Lower leg skin (tissue), 4 donors: ENCODE data around the gene SLC66A1. TPM values are rescaled to one million over a fixed set of nuclear protein-coding genes. Genes with fewer than 3 reads are reported as not detected.

Experiments used
- DNase-seq, 2 donors: peaks; one replicate each; pipeline ENCODE4 v3.0.0-alpha.2; 2019; ENCODE audit warnings: low spot score in 2 of 2
- H3K4me3 ChIP-seq: fragments of 200-600 bp; sonication (generic); 2 replicates; pipeline ENCODE4 v1.5.1; 2017; ENCODE audit warnings: mild to moderate bottlenecking, low read depth; ENCODE audit not compliant: poor library complexity, severe bottlenecking
- CTCF ChIP-seq, 3 donors: fragments of 450-650 bp; IDR thresholded peaks; one replicate each; pipeline ENCODE4 v1.5.1; 2016; ENCODE audit warnings: antibody characterized with exemption in 3 of 3, mild to moderate bottlenecking in 3 of 3, moderate library complexity in 2 of 3
- POLR2A ChIP-seq, 2 donors: fragments of 450-650 bp; IDR thresholded peaks; one replicate each; pipeline ENCODE4 v1.6.1; 2016 to 2017; ENCODE audit warnings: antibody characterized with exemption in 2 of 2, mild to moderate bottlenecking in 1 of 2, moderate library complexity in 1 of 2
- WGBS, 2 donors: methylation state at CpG; one replicate each; pipeline ENCODE4 v1.1.5; 2018; 5-methylcytosine and 5-hydroxymethylcytosine counted together
- intact Hi-C: fragments of 100-400 bp; cut with DNase I; formaldehyde crosslinking; loops from one replicate; pipeline ENCODE4 v1.15.0; 2023; ENCODE audit warnings: low total_unique reads
- total RNA-seq, 4 donors: library from RNA; depleted of rRNA; stranded (reverse); fragments of >200 nt; gene quantifications; one replicate each; pipeline ENCODE4 v1.1.0, GENCODE V29; 2016

The SLC66A1 gene
- total RNA-seq, 4 donors from 2014 or later = 17.9 to 22.4 (median 19.5) TPM

DNA sequence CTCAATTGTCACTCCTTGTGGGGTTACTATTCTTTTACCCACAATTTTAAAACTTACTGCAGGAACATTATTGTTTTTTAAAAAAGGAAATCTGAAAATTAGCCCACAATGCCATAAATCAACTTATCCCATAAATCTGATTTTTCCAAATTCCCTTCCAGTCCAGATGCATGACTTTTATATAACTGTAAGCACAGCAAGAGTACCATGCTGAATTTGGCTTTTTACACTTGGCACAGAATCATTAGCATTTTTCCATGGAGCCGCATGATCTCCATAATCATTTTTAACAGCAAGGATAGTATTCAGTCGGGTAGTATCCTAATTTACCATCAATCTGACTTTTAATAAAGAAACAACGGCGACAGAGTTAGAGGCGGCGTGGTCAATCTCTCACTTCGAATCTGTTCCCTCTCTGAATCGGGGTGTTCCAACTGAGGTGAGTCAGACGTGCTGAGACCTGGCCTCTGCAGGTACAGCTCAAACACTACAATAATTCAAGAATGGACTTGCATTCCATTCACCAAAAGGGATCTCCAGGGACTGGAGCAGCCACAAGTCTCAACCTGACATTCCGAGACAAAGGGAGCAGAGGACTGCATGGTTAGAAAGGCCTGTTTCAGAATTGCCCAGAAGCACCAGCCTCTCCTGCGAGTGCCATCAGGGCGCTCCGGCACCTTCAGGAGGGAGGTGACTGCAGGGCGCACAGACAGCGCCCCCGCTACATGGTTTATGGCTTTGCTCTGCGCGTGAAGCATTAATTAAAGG, 48.9 kb downstream of the SLC66A1 start:
- TF ChIP-seq CTCF (IDR thresholded peaks at IDR 0.05) (no peak), POLR2A (IDR thresholded peaks at IDR 0.05) (no peak)
- intact Hi-C loops = no loop called here
- no peak overlapping the region for H3K4me3 ChIP-seq
- no peak for DNase-seq
- 42 to 51% methylated on average over 18 of the region's 18 CpGs for WGBS, 2 donors

DNA sequence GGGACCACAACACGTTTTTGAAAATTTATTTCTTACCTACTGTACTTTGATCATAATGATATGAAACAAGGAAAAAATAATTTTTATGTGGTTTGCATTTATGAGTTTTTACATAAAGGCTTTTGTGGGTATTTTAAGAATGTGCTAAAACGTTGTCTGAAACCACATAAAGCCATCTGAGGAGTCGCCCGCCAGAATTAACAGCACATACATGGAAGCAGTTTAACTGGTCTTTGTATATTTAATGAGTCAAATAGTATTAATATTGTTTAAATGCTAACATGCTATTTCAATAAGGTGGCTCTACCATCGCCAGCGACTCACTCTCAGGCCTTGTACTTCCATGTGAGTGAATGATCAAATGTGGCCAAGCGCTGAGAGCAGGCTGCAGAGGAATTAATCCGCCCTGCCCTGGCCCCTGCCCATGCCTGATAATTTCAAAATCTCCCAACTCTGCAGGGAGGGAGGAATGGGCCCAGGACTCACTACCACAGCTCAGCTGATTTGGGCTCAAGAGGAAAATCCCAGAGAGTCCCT, 49.6 kb downstream of the SLC66A1 start:
- 36 to 37% methylated on average over 8 of the region's 8 CpGs for WGBS, 2 donors
- no peak for TF ChIP-seq CTCF (IDR thresholded peaks at IDR 0.05)
- TF ChIP-seq POLR2A (IDR thresholded peaks at IDR 0.05) = no peak
- intact Hi-C loops = no loop called here
- no peak overlapping the region for H3K4me3 ChIP-seq
- no peak for DNase-seq

DNA sequence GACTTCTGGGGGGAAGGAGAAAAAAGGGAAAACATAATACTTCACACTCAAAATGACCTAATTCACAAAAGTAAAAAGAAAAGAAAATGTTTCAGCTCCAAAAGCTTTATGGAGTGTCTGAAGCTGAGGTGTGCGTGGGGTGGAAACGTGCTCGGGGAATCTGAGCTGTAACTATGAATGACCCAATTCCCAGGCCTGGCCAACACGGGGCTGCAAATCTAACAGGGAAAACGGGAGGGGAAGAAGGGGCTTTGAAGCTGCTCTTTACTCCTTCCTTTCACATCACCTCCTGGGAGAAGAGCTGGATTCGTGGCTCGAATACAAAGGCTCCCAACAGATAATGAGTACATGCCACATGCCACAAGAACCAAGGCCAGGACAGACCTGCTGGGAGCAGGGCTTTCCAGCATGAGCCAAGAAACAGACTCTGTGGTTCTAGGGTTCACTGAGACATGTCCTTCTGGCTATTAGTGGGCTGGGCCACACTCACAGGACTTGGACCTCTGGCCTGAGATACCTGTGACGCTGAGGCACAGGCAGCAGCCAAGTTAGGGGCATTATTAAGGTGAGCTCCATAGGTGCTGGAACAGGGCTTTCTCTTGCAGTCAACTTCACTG, 51.5 kb downstream of the SLC66A1 start:
- H3K4me3 ChIP-seq = no peak overlapping the region
- WGBS, 2 donors = 54 to 56% methylated on average over 8 of the region's 8 CpGs
- intact Hi-C loops = no loop called here
- TF ChIP-seq POLR2A (IDR thresholded peaks at IDR 0.05) = no peak
- TF ChIP-seq CTCF (IDR thresholded peaks at IDR 0.05) = no peak
- DNase-seq = no peak

DNA sequence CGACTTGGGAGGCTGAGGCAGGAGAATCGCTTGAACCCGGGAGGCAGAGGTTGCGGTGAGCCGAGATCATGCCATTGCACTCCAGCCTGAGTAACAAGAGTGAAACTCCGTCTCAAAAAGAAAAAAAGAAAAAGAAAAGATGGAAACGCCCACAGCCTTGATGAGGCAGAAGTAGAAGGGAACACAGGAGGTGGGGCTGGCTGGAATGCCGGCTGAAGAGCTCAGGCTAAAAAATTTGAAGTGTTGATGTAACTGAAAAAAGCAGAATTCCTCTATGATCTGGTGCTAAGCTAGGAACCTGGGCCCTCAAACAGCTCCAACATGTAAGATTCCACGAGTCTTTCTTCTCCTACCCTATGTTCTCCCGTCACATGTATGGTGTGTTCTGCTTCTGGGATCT, 53.6 kb downstream of the SLC66A1 start:
- no peak for DNase-seq
- 50 to 63% methylated on average over 10 of the region's 10 CpGs for whole genome bisulfite sequencing, 2 donors
- intact Hi-C loops = no loop called here
- no peak overlapping the region for H3K4me3 ChIP-seq
- TF ChIP-seq POLR2A (IDR thresholded peaks at IDR 0.05) (no peak), CTCF (IDR thresholded peaks at IDR 0.05) (no peak)

DNA sequence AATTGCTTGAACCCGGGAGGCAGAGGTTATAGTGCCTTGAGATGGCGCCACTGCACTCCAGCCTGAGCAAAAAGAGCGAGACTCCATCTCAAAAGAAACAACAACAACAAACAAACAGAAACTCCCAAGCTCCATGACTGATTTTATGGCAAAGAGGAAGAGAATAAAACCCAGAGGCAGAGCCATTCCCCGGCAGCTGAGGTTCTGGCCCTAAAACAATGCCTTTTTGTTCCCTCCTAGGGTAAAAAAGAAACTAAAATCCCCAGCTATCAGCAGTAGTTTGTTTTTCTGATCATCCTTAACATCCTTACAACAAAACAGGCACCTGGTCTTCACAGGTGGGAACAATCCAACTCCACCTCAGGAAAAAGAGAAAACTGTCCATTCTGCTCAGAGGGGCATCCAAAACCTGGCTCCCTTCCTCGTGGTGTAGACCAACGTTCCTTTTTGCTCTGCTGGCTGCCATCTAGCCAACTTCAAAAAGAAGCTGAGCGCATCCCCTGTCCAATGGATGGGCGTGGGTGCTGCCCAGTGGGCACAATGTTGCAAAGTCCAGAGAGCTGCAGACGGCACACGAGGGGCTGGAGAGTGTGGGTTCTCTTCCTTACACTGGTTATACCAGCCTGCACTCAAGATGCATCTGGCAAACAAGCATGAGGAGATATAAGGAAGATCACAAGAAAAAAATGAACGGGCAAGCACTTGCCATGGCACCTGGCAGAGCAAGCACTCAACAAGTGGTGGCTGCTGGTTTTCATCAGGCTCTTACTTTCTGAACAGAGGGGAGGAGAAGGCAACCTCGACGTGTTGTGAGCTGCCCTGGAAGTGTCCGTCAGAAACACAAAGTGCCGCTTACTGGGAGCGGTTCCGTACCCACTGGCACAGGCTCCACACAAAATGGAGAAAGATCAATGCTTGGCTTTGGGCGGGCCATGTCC, 54.7 kb downstream of the SLC66A1 start:
- no peak overlapping the region for H3K4me3 ChIP-seq
- intact Hi-C loops = no loop called here
- DNase-seq = no peak
- no peak for TF ChIP-seq POLR2A (IDR thresholded peaks at IDR 0.05)
- no peak for TF ChIP-seq CTCF (IDR thresholded peaks at IDR 0.05)
- 49 to 57% methylated on average over 18 of the region's 18 CpGs for WGBS, 2 donors
